Transverse colon (tissue), 4 donors: ENCODE measurements around the gene SEMA4D. TPM values are rescaled to one million over a fixed set of nuclear protein-coding genes. Genes with fewer than 3 reads are reported as not detected.

Experiments
- DNase-seq: peaks from one replicate; pipeline ENCODE4 v3.0.0-alpha.2; 2019
- H3K27ac ChIP-seq, 4 donors: fragments of 200-600 bp; sonication (generic); 2 replicates each; pipeline ENCODE4 v1.5.1; 2016 to 2018; ENCODE audit warnings: inconsistent platforms in 4 of 4
- H3K27me3 ChIP-seq: fragments of 200-600 bp; sonication (generic); 2 replicates; pipeline ENCODE4 v1.5.1; 2017; ENCODE audit warnings: inconsistent platforms
- H3K36me3 ChIP-seq, 4 donors: fragments of 200-600 bp; sonication (generic); 2 replicates each; pipeline ENCODE4 v1.5.1; 2017 to 2019; ENCODE audit warnings: inconsistent platforms in 4 of 4
- H3K4me1 ChIP-seq, 4 donors: fragments of 200-600 bp; sonication (generic); 2 replicates each; pipeline ENCODE4 v1.5.1; 2017 to 2020; ENCODE audit warnings: inconsistent platforms in 4 of 4
- H3K4me3 ChIP-seq, 4 donors: fragments of 200-600 bp; sonication (generic); 1 replicate in 1 of 4; 2 replicates in 3 of 4; pipeline versions ENCODE4 v1.5.1 to v1.6.1; 2017 to 2019; ENCODE audit warnings: inconsistent platforms in 4 of 4
- H3K9me3 ChIP-seq, 2 donors: fragments of 200-600 bp; sonication (generic); 2 replicates each; pipeline ENCODE4 v1.5.1; 2017 to 2019; ENCODE audit warnings: inconsistent platforms in 2 of 2
- CTCF ChIP-seq, 5 experiments: fragments of 200-600 bp in 3 of 5; fragments of 450-650 bp in 2 of 5; sonication (generic) in 3 of 5; IDR thresholded peaks; 1 replicate in 2 of 5; 2 replicates in 3 of 5; pipeline ENCODE4 v1.5.1; 2016 to 2017; ENCODE audit warnings: antibody characterized with exemption in 5 of 5, inconsistent platforms in 3 of 5, mild to moderate bottlenecking in 2 of 5, moderate library complexity in 1 of 5
- EP300 ChIP-seq: sonication (generic); formaldehyde crosslinking; IDR thresholded peaks from one replicate; pipeline ENCODE4 v1.6.1; 2017; ENCODE audit warnings: antibody characterized with exemption, low read depth
- POLR2A ChIP-seq: fragments of 450-650 bp; IDR thresholded peaks from one replicate; pipeline ENCODE4 v1.6.1; 2016; ENCODE audit warnings: antibody characterized with exemption, mild to moderate bottlenecking, moderate library complexity
- POLR2AphosphoS5 ChIP-seq, 3 donors: sonication (generic); formaldehyde crosslinking; IDR thresholded peaks; one replicate each; pipeline ENCODE4 v1.6.1; 2016; ENCODE audit warnings: antibody characterized with exemption in 3 of 3
- WGBS, 2 donors: methylation state at CpG; one replicate each; pipeline ENCODE4 v1.1.5; 2018; ENCODE audit warnings: low coverage in 1 of 2; 5-methylcytosine and 5-hydroxymethylcytosine counted together
- in situ Hi-C, 4 donors: fragments of 200-750 bp; cut with MboI; loops; one replicate each; pipeline versions ENCODE4 v1.15.0 to v1.15.1; 2017; ENCODE audit warnings: low sequenced_read_pairs in 3 of 4, low pct_ligation_motif_present in 1 of 4, low pct_unique_long_range_greater_than_20kb in 1 of 4
- intact Hi-C: fragments of 100-400 bp; cut with DNase I; formaldehyde crosslinking; loops from one replicate; pipeline ENCODE4 v1.15.1; 2023; ENCODE audit warnings: low total_unique reads
- total RNA-seq, 4 donors: library from RNA; depleted of rRNA; stranded (reverse); fragments of >200 nt; gene quantifications; one replicate each; pipeline ENCODE4 v1.1.0, GENCODE V29; 2016

SEMA4D gene
- total RNA-seq, 4 donors from 2014 or later = 8.7 to 29.1 (median 14.5) TPM

DNA sequence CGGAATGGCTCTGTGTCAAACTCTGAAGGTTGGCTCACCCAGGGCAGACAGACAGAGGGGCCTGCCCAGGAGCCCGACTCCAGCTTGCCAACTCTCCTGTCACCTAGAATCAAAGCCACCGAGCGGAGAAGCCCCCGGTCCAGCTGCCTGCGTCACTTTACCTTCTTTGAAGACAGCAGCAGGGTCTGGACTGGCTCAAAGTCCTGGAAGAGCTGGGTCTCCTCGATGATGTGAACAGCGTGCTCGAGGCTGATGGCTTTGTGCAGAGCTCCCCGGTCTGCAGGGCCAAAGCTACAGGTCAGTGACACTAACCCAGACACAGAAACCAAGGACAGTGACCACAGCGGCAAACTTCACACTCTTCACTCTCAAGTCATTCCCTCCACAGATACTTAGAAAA lies 111.7 kb downstream of the SEMA4D start:
- DNase-seq = no peak
- Histone ChIP-seq H3K27me3 (no peaks in the 10 kb centered on the region), H3K27ac (no peak overlapping the region), H3K36me3 (peaks cover 0 to 3% (median 0%) of the 10 kb centered on the region in 4 donors), H3K9me3 (no peaks in the 10 kb centered on the region), H3K4me3 (no peak overlapping the region), H3K4me1 (peaks cover 0 to 6% (median 0%) of the 10 kb centered on the region in 4 donors)
- WGBS, 2 donors = 93 to 100% methylated on average over 1 to 11 of the region's 11 CpGs
- intact Hi-C loops = no loop called here
- in situ Hi-C loops = no loop called here
- no peak for TF ChIP-seq CTCF (IDR thresholded peaks at IDR 0.05)
- TF ChIP-seq EP300 = no peak

- no peaks in the 10 kb centered on the region for H3K27me3 ChIP-seq
- H3K9me3 ChIP-seq = no peaks in the 10 kb centered on the region
- no peak for DNase-seq
- no peak overlapping the region for H3K4me3 ChIP-seq
- intact Hi-C loops (no loop called here), in situ Hi-C loops (no loop called here)
- peaks cover 0 to 6% (median 0%) of the 10 kb centered on the region in 4 donors for H3K4me1 ChIP-seq
- no peaks in the 10 kb centered on the region for H3K36me3 ChIP-seq
- no peak overlapping the region for H3K27ac ChIP-seq
- TF ChIP-seq EP300 = no peak
- no peak for TF ChIP-seq POLR2AphosphoS5 (IDR thresholded peaks at IDR 0.05)
- no peak for TF ChIP-seq POLR2A
- no peak for TF ChIP-seq CTCF (IDR thresholded peaks at IDR 0.05)
- 93 to 100% methylated on average over 1 to 15 of the region's 15 CpGs for WGBS, 2 donors
These were observed 113.1 kb downstream of the SEMA4D start for GRCh38 chr9:89384783-89385182.

- intact Hi-C loops = no loop called here
- TF ChIP-seq EP300 (no peak), CTCF (IDR thresholded peaks at IDR 0.05) (no peak), POLR2AphosphoS5 (IDR thresholded peaks at IDR 0.05) (no peak), POLR2A (no peak)
- H3K4me1 ChIP-seq = peaks cover 0 to 6% (median 0%) of the 10 kb centered on the region in 4 donors
- WGBS, 2 donors = 86 to 96% methylated on average over 4 to 18 of the region's 19 CpGs
- no peak overlapping the region for H3K27ac ChIP-seq
- H3K9me3 ChIP-seq = no peaks in the 10 kb centered on the region
- H3K36me3 ChIP-seq = no peaks in the 10 kb centered on the region
- no peak for DNase-seq
- H3K27me3 ChIP-seq = no peaks in the 10 kb centered on the region
- in situ Hi-C loops = no loop called here
- H3K4me3 ChIP-seq = no peak overlapping the region
These were observed 114.1 kb downstream of the SEMA4D start for GRCh38 chr9:89383721-89384300.

DNA sequence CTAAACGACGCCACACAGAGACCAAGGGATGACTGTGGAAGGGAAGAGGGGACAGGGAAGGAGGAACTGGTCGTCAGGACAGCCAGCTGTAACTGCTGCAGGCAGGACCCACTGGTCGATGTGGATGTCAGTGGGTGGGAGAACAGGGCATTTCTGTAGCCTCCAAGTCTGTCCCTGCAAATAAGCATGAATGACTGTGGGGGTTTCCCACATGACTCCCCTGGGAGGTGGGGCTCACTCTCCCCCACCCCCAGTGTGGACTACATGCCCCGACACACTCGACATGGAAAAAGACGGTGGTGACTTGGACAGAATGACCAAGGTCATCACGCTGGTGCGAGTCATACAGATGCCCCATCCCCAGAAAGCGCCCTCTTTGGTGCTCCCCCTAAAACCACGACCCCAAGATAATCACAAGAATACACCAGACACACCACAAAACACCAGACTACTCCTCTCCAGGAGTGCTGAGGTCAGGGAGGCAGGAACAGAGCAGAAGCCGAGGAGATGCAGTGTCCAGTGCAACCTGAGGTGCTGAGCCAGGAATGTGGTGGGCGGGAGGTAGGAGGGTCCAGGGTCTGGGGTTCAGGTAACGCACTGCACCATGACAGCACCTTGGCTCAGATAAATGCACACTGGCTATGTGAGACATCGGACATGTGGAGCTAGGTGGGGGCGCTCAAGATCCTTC lies 114.7 kb downstream of the SEMA4D start:
- no peaks in the 10 kb centered on the region for H3K27me3 ChIP-seq
- 80 to 100% methylated on average over 3 to 16 of the region's 16 CpGs for WGBS, 2 donors
- H3K36me3 ChIP-seq = no peaks in the 10 kb centered on the region
- DNase-seq = no peak
- intact Hi-C loops (no loop called here), in situ Hi-C loops (no loop called here)
- peaks cover 0 to 6% (median 0%) of the 10 kb centered on the region in 4 donors for H3K4me1 ChIP-seq
- no peak for TF ChIP-seq POLR2AphosphoS5 (IDR thresholded peaks at IDR 0.05)
- no peak for TF ChIP-seq EP300
- TF ChIP-seq POLR2A = no peak
- TF ChIP-seq CTCF (IDR thresholded peaks at IDR 0.05) = no peak
- no peak overlapping the region for H3K27ac ChIP-seq
- no peaks in the 10 kb centered on the region for H3K9me3 ChIP-seq
- H3K4me3 ChIP-seq = no peak overlapping the region
